C4-2B (cell line): ENCODE results near the gene PIKFYVE.

Source experiments
- ZFX ChIP-seq: fragments of 450-650 bp; IDR thresholded peaks from 2 replicates; pipeline ENCODE4 v1.6.1; 2017
- TF ChIP-seq, protein P1 (sequence below): fragments of 450-650 bp; conservative IDR thresholded peaks from 2 replicates; pipeline ENCODE4 v1.5.1; 2017; ENCODE audit warnings: mild to moderate bottlenecking

GRCh38 chr2:208228476-208228875, 37.6 kb upstream of the PIKFYVE start:
- TF ChIP-seq, protein P1, sequence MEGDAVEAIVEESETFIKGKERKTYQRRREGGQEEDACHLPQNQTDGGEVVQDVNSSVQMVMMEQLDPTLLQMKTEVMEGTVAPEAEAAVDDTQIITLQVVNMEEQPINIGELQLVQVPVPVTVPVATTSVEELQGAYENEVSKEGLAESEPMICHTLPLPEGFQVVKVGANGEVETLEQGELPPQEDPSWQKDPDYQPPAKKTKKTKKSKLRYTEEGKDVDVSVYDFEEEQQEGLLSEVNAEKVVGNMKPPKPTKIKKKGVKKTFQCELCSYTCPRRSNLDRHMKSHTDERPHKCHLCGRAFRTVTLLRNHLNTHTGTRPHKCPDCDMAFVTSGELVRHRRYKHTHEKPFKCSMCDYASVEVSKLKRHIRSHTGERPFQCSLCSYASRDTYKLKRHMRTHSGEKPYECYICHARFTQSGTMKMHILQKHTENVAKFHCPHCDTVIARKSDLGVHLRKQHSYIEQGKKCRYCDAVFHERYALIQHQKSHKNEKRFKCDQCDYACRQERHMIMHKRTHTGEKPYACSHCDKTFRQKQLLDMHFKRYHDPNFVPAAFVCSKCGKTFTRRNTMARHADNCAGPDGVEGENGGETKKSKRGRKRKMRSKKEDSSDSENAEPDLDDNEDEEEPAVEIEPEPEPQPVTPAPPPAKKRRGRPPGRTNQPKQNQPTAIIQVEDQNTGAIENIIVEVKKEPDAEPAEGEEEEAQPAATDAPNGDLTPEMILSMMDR, result no peak
- no peak for TF ChIP-seq ZFX
